Measurements from ENCODE around the gene TTLL10. TPM values are rescaled to one million over a fixed set of nuclear protein-coding genes. Genes with fewer than 3 reads are reported as not detected.

TTLL10 gene
- total and polyA plus RNA-seq, 2 of the 8 experiments (the other 6 are each of a cell fraction or from before 2014, with no cell fraction given), result 1.1 to 1.7 TPM

- Histone ChIP-seq H2BK20ac (ENCODE audit: low read length) (no peak overlapping the region), H3K4me2 (ENCODE audit: insufficient read depth in 1 of 2, low read depth in 2 of 2, low read length in 2 of 2) (no peak overlapping the region), H3K23me2 (ENCODE audit: low read depth, low read length) (peaks cover 2% of the 10 kb centered on the region; the same call in 1 of the 2 replicates), H3K36me3 (ENCODE audit: control insufficient read depth in 2 of 4, insufficient read depth in 4 of 4, low read length in 3 of 4) (no peaks in the 10 kb centered on the region), H4K91ac (replicated peaks; ENCODE audit: insufficient read length, low read length) (no peak overlapping the region), H3K18ac (ENCODE audit: extremely low read depth, low read length) (no peak overlapping the region), H2AK5ac (ENCODE audit: low read depth, low read length) (0 out of 2 replicates have a peak overlapping the region, but pooled peaks have one; percentile 75), H2BK15ac (ENCODE audit: low read length) (peak overlapping the region; percentile 72; the same call in 1 of the 2 replicates), H3K79me2 (ENCODE audit: control insufficient read depth in 1 of 2, insufficient read depth in 2 of 2, low read length in 2 of 2) (no peaks in the 10 kb centered on the region), H3K56ac (replicated peaks; ENCODE audit: insufficient read length, low read depth, low read length) (no peak overlapping the region), H4K5ac (ENCODE audit: insufficient read length, low read depth, low read length) (no peak overlapping the region), H2BK12ac (ENCODE audit: low read depth, low read length) (peak overlapping the region; percentile 92; the same call in 1 of the 2 replicates), H3K27ac (ENCODE audit: low read depth, low read length) (no peak overlapping the region), H3K14ac (ENCODE audit: insufficient read length) (no peak overlapping the region), H3K9me3 (ENCODE audit: insufficient read depth in 2 of 2, low read depth in 1 of 2, low read length in 1 of 2) (no peaks in the 10 kb centered on the region), H3K4me1 (replicated peaks in 1 of 4; ENCODE audit: control insufficient read depth in 3 of 4, insufficient read depth in 4 of 4, low read length in 3 of 4) (peaks cover 0 to 20% (median 7%) of the 10 kb centered on the region in 4 experiments; a peak in 5 of 7 replicates), H4K8ac (ENCODE audit: extremely low read depth, insufficient read depth, low read length) (no peak overlapping the region), H3K9ac (replicated peaks in 1 of 4; ENCODE audit: extremely low read depth in 1 of 4, low read depth in 3 of 4, low read length in 3 of 4) (no peak overlapping the region), H3K4ac (replicated peaks; ENCODE audit: insufficient read length, low read depth, low read length) (no peak overlapping the region), H3K4me3 (ENCODE audit: extremely low read depth in 1 of 4, insufficient read depth in 2 of 4, low read depth in 3 of 4, low read length in 4 of 4) (no peak overlapping the region), H2BK120ac (replicated peaks; ENCODE audit: low read depth, low read length) (no peak overlapping the region), H2AFZ (ENCODE audit: low read length) (no peak overlapping the region), H3K27me3 (replicated peaks in 1 of 4; ENCODE audit: control insufficient read depth in 3 of 4, extremely low read depth in 1 of 4, insufficient read depth in 3 of 4, low read length in 3 of 4) (peaks cover 0 to 7% (median 3%) of the 10 kb centered on the region in 4 experiments; a peak in 2 of 7 replicates), H3K79me1 (ENCODE audit: low read depth, low read length) (no peaks in the 10 kb centered on the region), H2BK5ac (ENCODE audit: low read depth, low read length) (no peak overlapping the region), H4K20me1 (replicated peaks in 1 of 2; ENCODE audit: control insufficient read depth in 1 of 2, insufficient read depth in 2 of 2, low read length in 2 of 2) (no peaks in the 10 kb centered on the region), H3K23ac (ENCODE audit: insufficient read length) (no peak overlapping the region)
- 92% methylated on average over 20 of the region's 20 CpGs; no CpG with 5 or more reads in 1 of the 2 experiments for WGBS, 2 experiments (ENCODE audit: extremely low coverage in 1 of 2, insufficient coverage in 1 of 2, insufficient read length in 1 of 2, insufficient replicate concordance in 2 of 2, low coverage in 1 of 2, low lambda C conversion rate in 2 of 2, missing lambda C conversion rate in 1 of 2)
- TF ChIP-seq BRCA1 (IDR thresholded peaks at IDR 0.05; ENCODE audit: low read depth, low read length) (no peak), SIX5 (IDR thresholded peaks at IDR 0.05; ENCODE audit: low read depth, low read length) (no peak), CTBP2 (IDR thresholded peaks at IDR 0.05; ENCODE audit: borderline replicate concordance, insufficient read depth, insufficient read length, low read length) (no peak)
- DNase-seq (ENCODE audit: low read depth in 1 of 2, low spot score in 2 of 2) (no peak), FAIRE-seq (no peak)
- CTCF ChIA-PET (ENCODE audit: partially characterized antibody), result interaction anchor here (0.7 to 2.0 kb wide), 5 partner anchors 9 to 156 kb away, joined by 3 to 8 read pairs (median 6); no protein-coding TSS in a partner anchor
- POLR2A ChIA-PET (ENCODE audit: partially characterized antibody), result no interaction called here
Measured at GRCh38 chr1:1135339-1136136, 38.1 kb upstream of the TTLL10 start.

Measured in H1 (cell line).